Measurements from ENCODE around the gene FICD.

GRCh38 chr12:108561852-108562347, 46.8 kb downstream of the FICD start:
- TF ChIP-seq SP1 (IDR thresholded peaks at IDR 0.05) (no peak), TARDBP (IDR thresholded peaks at IDR 0.05) (no peak), HDGF (IDR thresholded peaks at IDR 0.05; ENCODE audit: borderline replicate concordance) (no peak), FOXM1 (IDR thresholded peaks at IDR 0.05; ENCODE audit: borderline replicate concordance) (no peak), FOXK2 (IDR thresholded peaks at IDR 0.05) (no peak), NFRKB (IDR thresholded peaks at IDR 0.05) (no peak)
